ENCODE data around the gene EVA1A. TPM values are rescaled to one million over a fixed set of nuclear protein-coding genes. Genes with fewer than 3 reads are reported as not detected.

Gene EVA1A
- total and polyA plus RNA-seq, 9 donors = 4.7 to 12.7 (median 7.5) TPM

DNA sequence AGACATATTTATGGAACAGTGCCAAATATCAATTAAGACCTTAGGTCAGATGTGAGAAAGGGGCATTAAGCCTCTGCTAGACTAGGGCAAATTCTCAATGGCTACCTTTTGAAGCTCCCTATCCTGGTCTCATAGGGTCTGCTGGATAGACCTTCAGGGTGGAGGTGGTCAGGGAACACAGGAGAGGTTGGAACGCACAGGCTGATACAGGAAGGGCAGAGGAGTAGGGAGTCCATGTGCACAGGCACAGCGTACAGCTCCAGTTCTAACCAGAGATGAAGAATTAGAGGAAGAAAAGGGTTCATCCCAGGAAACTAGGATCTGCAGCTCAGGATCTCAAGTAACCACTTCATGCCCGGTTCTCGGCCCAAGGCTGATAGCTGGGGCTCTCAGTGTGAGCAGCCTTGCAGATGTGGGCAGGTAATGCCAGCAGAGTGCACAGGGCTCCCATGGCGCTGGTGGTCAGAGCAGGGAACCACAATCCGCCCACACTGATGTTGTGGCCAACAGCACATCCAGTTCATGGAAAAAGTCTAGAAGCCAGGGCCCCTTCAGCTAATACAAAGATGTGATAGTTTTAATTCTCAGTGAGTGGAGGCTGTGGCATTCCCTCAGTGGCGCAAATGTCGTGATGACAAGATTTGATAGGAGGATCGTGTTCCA, 3.4 kb upstream of the EVA1A start:
- Histone ChIP-seq H3K4me3 (ENCODE audit: low read length) (no peak overlapping the region), H3K36me3 (ENCODE audit: control insufficient read depth, insufficient read depth, low read length) (no peaks in the 10 kb centered on the region), H3K4me1 (ENCODE audit: control insufficient read depth, insufficient read depth, low read length) (peaks cover 11% of the 10 kb centered on the region), H3K27me3 (ENCODE audit: control insufficient read depth, insufficient read depth, low read length) (peaks cover 10% of the 10 kb centered on the region), H3K9me3 (replicated peaks; ENCODE audit: control insufficient read depth, low read depth, low read length) (no peaks in the 10 kb centered on the region), H3K27ac (ENCODE audit: low read length) (no peak overlapping the region)
- 88% methylated on average over 7 of the region's 9 CpGs for WGBS (ENCODE audit: insufficient coverage)
- DNase-seq = no peak

DNA sequence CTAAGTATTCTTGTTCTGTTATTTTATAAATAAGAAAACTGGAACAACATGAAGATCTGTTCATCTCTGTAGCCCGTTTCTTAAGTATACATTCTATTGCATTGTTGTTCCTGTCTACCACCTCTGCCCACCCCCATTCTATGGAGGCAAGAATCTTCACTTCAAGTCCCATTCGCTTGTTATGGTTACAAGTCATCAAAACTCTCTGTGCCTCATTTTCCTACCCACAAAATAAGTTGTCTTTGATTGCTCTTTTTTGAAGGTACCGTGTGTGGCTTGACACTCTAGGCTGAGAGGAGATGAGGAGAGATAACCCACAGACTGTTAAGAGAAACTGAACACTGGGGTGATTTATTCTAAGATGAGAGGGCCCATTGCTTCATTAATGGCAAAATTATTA, 2.9 kb upstream of the EVA1A start:
- H3K4me3 ChIP-seq (ENCODE audit: low read length) = no peak overlapping the region
- no peak for DNase-seq
- peaks cover 10% of the 10 kb centered on the region for H3K27me3 ChIP-seq (ENCODE audit: control insufficient read depth, insufficient read depth, low read length)
- WGBS (ENCODE audit: insufficient coverage) = no CpG with 5 or more reads among the region's 3 CpGs
- no peak overlapping the region for H3K27ac ChIP-seq (ENCODE audit: low read length)
- peaks cover 11% of the 10 kb centered on the region for H3K4me1 ChIP-seq (ENCODE audit: control insufficient read depth, insufficient read depth, low read length)
- no peaks in the 10 kb centered on the region for H3K9me3 ChIP-seq (replicated peaks; ENCODE audit: control insufficient read depth, low read depth, low read length)
- no peaks in the 10 kb centered on the region for H3K36me3 ChIP-seq (ENCODE audit: control insufficient read depth, insufficient read depth, low read length)

DNA sequence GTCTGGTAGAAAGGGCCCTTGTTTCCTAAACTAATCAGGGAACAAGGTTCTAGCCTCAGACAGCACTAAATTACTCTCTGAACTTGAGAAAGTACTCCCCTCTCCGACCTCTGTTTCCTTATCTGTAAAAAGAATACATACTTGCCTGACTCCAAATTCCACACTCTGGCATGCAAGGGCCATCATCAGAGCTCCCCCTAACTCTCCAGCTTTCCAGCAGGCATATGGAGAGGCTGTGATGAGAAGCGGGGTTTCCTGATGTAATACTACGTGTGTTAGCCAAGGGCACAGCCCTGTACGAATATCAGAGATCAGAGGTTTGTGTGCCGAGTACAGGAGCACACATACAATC, 1.8 kb upstream of the EVA1A start:
- peaks cover 11% of the 10 kb centered on the region for H3K4me1 ChIP-seq (ENCODE audit: control insufficient read depth, insufficient read depth, low read length)
- no peak overlapping the region for H3K4me3 ChIP-seq (ENCODE audit: low read length)
- peaks cover 10% of the 10 kb centered on the region for H3K27me3 ChIP-seq (ENCODE audit: control insufficient read depth, insufficient read depth, low read length)
- H3K36me3 ChIP-seq (ENCODE audit: control insufficient read depth, insufficient read depth, low read length) = no peaks in the 10 kb centered on the region
- H3K9me3 ChIP-seq (replicated peaks; ENCODE audit: control insufficient read depth, low read depth, low read length) = no peaks in the 10 kb centered on the region
- no peak overlapping the region for H3K27ac ChIP-seq (ENCODE audit: low read length)
- WGBS (ENCODE audit: insufficient coverage) = 81% methylated on average over 3 of the region's 5 CpGs
- DNase-seq = no peak

DNA sequence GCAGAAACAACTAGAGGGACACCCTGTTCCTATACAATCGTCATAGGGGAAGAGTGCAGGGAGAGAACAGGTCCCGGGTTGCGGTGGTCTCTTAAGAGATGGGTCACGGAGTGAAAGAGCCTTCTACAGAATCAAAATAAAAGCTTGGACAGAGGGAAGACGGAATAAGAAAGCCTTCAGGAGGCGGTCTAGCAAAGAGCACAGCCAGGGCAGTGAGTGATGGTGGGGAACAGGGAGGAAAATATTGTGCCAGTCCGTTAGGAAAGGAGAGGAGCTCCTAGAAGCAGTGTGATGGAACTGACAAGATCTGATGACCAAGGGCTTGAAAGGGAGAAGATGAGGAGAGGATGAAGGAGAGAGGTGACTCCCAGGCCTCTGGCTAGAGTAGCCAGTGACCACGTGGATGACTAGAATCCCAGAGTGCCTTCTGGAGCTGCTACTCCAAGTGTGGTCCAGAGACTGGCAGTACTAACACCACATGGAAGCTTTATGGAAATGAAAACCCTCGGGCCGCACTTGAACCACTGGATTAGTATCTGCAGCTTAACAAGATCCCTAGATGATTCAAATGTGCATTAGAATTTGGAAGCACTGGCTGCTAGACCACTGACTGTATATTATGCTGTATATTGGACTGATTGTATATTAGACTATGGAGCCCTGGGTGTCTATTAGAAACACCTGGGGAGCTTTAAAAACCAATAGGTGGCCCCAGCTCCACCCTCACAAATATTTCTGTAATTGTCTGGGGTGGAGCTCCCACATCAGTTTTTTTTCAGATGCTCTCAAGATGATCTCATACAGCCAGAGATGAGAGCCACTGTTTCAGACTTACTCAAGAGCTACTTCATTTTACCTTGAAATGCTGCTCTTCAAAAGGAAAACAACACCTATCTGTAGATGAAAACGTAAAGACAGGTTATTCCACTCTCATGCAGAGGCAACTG, 1.1 kb upstream of the EVA1A start:
- Histone ChIP-seq H3K27ac (ENCODE audit: low read length) (peak overlapping the region; percentile 85), H3K4me1 (ENCODE audit: control insufficient read depth, insufficient read depth, low read length) (peaks cover 11% of the 10 kb centered on the region), H3K9me3 (replicated peaks; ENCODE audit: control insufficient read depth, low read depth, low read length) (no peaks in the 10 kb centered on the region), H3K27me3 (ENCODE audit: control insufficient read depth, insufficient read depth, low read length) (peaks cover 10% of the 10 kb centered on the region), H3K4me3 (ENCODE audit: low read length) (no peak overlapping the region), H3K36me3 (ENCODE audit: control insufficient read depth, insufficient read depth, low read length) (no peaks in the 10 kb centered on the region)
- DNase-seq = no peak
- WGBS (ENCODE audit: insufficient coverage) = 53% methylated on average over 10 of the region's 11 CpGs

DNA sequence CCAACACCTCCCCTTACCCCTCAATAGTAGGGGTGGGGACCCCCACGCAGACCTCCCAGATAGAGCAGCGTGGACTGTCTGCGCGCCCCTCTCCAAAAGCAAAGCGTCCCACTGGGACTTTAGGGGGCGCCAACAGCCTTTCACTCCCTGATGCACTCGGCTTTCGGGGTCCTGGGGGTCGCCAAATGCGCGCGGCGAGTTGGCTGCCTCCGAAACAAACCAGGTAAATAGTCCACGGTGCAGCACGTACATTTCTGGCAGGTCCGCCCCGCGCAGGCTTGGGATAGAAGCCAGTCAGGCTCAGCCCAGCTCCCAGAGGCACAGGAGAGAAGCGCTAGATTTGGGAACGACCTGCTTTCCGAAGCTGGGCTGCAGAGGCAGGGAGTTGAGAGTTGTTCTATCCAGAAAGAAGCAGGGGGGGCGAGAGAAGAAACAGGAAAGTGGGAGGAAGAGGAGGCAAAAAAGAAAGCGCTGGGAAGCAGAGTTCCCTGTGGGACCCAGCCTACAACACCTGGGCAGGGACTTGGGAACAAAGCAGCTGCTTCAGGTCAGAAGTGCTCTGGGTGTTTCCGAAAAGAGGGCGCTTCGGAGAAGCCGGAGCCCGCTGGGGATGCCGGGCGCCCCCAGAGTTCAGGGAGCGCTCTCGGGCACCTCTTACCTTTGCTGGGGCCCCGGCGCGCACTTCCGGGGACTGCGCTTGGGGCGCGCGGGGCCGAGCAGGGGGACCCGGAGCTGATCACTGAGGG, 544 bp downstream of the EVA1A start:
- Histone ChIP-seq H3K4me1 (ENCODE audit: control insufficient read depth, insufficient read depth, low read length) (peaks cover 11% of the 10 kb centered on the region), H3K27me3 (ENCODE audit: control insufficient read depth, insufficient read depth, low read length) (peaks cover 10% of the 10 kb centered on the region), H3K36me3 (ENCODE audit: control insufficient read depth, insufficient read depth, low read length) (no peaks in the 10 kb centered on the region), H3K27ac (ENCODE audit: low read length) (peak overlapping the region; percentile 85), H3K9me3 (replicated peaks; ENCODE audit: control insufficient read depth, low read depth, low read length) (no peaks in the 10 kb centered on the region), H3K4me3 (ENCODE audit: low read length) (peak overlapping the region; percentile 74)
- under 1% methylated on average over 42 of the region's 43 CpGs for WGBS (ENCODE audit: insufficient coverage)
- peak; percentile 71 for DNase-seq

DNA sequence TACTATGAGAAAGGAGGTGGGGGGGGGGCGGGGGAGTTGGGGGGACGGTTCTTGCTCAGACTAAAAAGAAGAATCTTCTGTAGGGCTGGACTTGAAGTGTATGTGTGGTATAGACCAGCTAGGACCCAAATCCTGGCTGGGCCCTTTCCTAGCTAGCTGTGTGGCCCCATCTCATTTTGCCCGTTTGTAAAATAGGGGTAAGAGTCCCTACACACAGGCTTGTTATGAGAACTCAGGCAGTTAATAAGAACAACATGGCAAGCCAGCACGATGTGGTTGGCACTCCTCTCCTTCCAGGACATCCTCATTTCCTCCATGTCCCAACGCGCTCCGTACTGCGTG, 1.1 kb downstream of the EVA1A start:
- Histone ChIP-seq H3K27me3 (ENCODE audit: control insufficient read depth, insufficient read depth, low read length) (peaks cover 10% of the 10 kb centered on the region), H3K36me3 (ENCODE audit: control insufficient read depth, insufficient read depth, low read length) (no peaks in the 10 kb centered on the region), H3K4me1 (ENCODE audit: control insufficient read depth, insufficient read depth, low read length) (peaks cover 11% of the 10 kb centered on the region), H3K9me3 (replicated peaks; ENCODE audit: control insufficient read depth, low read depth, low read length) (no peaks in the 10 kb centered on the region), H3K27ac (ENCODE audit: low read length) (peak overlapping the region; percentile 85), H3K4me3 (ENCODE audit: low read length) (peak overlapping the region; percentile 74)
- DNase-seq = no peak
- 0% methylated on average over 1 of the region's 8 CpGs for WGBS (ENCODE audit: insufficient coverage)

DNA sequence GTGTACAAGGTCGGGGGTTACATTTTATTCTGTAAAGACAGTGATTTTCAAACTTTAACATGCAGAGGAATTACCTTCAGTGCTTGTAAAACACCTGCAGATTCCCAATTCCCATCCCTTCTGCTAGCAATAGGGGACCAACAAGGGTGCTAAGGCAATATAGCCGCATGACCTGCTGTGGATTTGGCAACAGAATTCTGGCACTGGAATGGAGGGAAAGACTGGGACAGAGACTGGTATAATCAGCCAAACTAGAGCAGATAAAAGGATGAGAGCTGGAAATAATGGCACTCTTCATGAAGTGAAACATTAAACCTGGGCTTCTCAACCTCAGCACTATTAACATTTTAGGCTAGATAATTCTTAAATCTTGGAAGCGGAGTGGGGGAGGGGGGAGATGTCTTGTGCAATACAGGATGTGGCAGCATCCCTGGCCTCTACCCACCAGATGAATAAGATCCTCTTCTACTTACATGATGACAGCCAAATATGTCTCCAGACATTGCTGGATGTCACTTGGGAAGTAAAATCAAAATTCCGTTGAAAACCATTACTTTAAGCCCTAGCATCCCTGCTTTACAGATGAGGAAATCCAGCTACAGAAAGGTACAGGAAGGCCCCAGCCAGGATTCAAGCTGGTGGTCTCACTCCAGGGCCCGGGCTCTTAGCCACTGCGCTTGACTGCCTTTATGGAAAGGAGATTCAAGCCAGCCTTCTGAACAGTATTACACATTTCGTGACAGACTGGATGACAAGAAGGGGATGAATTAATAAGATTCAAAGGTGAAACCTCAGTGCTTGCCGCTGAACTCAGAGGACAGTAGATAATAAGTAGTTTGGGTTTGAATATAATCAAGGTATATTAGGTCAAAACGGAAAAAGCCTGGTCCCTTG, 1.7 kb downstream of the EVA1A start:
- peaks cover 7% of the 10 kb centered on the region for H3K27me3 ChIP-seq (ENCODE audit: control insufficient read depth, insufficient read depth, low read length)

DNA sequence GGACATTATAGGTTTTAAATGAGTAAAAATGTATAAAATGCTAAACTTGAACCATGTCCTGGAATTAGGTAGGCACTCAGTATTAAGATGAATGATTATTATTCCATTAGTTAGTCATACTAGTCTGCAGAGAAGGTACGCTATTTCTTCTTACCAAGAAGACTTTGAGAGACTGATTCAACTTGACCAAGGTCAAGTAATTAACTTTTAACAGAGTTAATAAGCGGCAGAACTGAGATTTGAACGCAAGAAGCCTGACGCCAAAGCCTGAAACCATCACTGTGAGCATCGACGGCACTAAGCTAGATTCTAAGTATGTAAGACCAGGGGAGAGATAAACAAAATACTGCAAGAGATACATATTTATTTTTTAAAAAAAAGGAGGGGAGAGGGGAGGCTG, 2.6 kb downstream of the EVA1A start:
- H3K9me3 ChIP-seq (replicated peaks; ENCODE audit: control insufficient read depth, low read depth, low read length) = no peaks in the 10 kb centered on the region
- no peak for DNase-seq
- WGBS (ENCODE audit: insufficient coverage) = 100% methylated on average over 1 of the region's 6 CpGs
- peaks cover 7% of the 10 kb centered on the region for H3K27me3 ChIP-seq (ENCODE audit: control insufficient read depth, insufficient read depth, low read length)
- peaks cover 11% of the 10 kb centered on the region for H3K4me1 ChIP-seq (ENCODE audit: control insufficient read depth, insufficient read depth, low read length)
- H3K36me3 ChIP-seq (ENCODE audit: control insufficient read depth, insufficient read depth, low read length) = no peaks in the 10 kb centered on the region
- no peak overlapping the region for H3K4me3 ChIP-seq (ENCODE audit: low read length)
- H3K27ac ChIP-seq (ENCODE audit: low read length) = no peak overlapping the region

More for the DNA sequence above, 1.7 kb downstream of the EVA1A start:
- Histone ChIP-seq H3K4me3 (ENCODE audit: low read length) (no peak overlapping the region), H3K9me3 (replicated peaks; ENCODE audit: control insufficient read depth, low read depth, low read length) (no peaks in the 10 kb centered on the region), H3K27ac (ENCODE audit: low read length) (no peak overlapping the region), H3K36me3 (ENCODE audit: control insufficient read depth, insufficient read depth, low read length) (no peaks in the 10 kb centered on the region), H3K4me1 (ENCODE audit: control insufficient read depth, insufficient read depth, low read length) (peaks cover 11% of the 10 kb centered on the region)
- 57% methylated on average over 4 of the region's 9 CpGs for WGBS (ENCODE audit: insufficient coverage)
- no peak for DNase-seq

DNA sequence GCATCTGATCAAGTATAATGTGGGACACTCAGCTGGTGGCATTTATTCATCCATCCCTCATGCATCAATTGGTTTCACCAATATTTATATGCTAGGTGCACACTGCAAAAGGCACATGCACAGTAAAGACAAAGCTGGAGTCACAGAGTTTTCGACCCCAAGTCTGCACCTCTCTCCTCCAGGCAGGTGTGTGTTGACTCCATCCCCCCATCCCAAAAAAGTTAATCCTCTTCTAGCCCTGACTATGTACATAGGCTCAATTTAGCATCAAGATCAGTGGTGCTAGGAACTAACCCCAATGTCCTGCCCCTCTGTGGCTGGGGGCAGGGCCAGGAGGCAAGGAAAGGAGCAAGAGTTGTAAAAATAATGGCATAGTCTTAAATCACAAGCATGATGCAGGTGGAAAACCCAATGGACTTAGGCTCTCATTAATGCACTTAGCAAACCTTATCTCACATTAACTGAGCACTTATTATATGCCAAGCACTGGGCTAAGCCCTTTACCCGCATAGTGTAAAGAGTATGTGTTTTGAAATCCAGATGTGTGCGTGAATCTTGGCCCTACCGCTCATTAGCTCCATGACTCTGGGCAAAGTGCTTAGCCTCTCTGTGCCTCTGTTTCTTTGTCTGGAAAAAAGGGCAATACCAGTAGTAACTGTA, 3.1 kb downstream of the EVA1A start:
- Histone ChIP-seq H3K9me3 (replicated peaks; ENCODE audit: control insufficient read depth, low read depth, low read length) (no peaks in the 10 kb centered on the region), H3K36me3 (ENCODE audit: control insufficient read depth, insufficient read depth, low read length) (no peaks in the 10 kb centered on the region), H3K4me1 (ENCODE audit: control insufficient read depth, insufficient read depth, low read length) (peaks cover 11% of the 10 kb centered on the region), H3K27ac (ENCODE audit: low read length) (no peak overlapping the region), H3K27me3 (ENCODE audit: control insufficient read depth, insufficient read depth, low read length) (peaks cover 7% of the 10 kb centered on the region), H3K4me3 (ENCODE audit: low read length) (no peak overlapping the region)
- 86% methylated on average over 4 of the region's 4 CpGs for WGBS (ENCODE audit: insufficient coverage)
- DNase-seq = no peak

Measured in muscle of leg (tissue), 11 donors.